Superior temporal gyrus (tissue), 1 donor: ENCODE results near the gene SECISBP2L.

Source experiments
- DNase-seq: peaks from one replicate; pipeline ENCODE4 v3.0.0-alpha.2; 2016; ENCODE audit errors: extremely low spot score

Gene SECISBP2L

GRCh38 chr15:49060710-49061495 is 14.7 kb upstream of the SECISBP2L start:
- DNase-seq: no peak

GRCh38 chr15:49059491-49059890 is 13.2 kb upstream of the SECISBP2L start:
- DNase-seq: no peak

GRCh38 chr15:49058559-49058958 is 12.3 kb upstream of the SECISBP2L start:
- DNase-seq: no peak

GRCh38 chr15:49055630-49056029 is 9.4 kb upstream of the SECISBP2L start:
- no peak for DNase-seq

- DNase-seq: no peak
Observed at GRCh38 chr15:49052662-49053061, 6.4 kb upstream of the SECISBP2L start.

- no peak for DNase-seq
Observed at GRCh38 chr15:49047456-49047855, 1.2 kb upstream of the SECISBP2L start.

- no peak for DNase-seq
Observed at GRCh38 chr15:49045751-49046219, 461 bp downstream of the SECISBP2L start.

GRCh38 chr15:49044766-49045606 is 1.3 kb downstream of the SECISBP2L start:
- DNase-seq: peak; percentile 55

- peak; percentile 53 for DNase-seq
Observed at GRCh38 chr15:49044002-49044401, 2.2 kb downstream of the SECISBP2L start.

- DNase-seq: no peak
Observed at GRCh38 chr15:49042165-49042564, 4.1 kb downstream of the SECISBP2L start.

- peak; percentile 66 for DNase-seq
Observed at GRCh38 chr15:49041426-49041825, 4.8 kb downstream of the SECISBP2L start.

- DNase-seq: peak; percentile 89
Observed at GRCh38 chr15:49040151-49040550, 6.1 kb downstream of the SECISBP2L start.

GRCh38 chr15:49038382-49038781 is 7.9 kb downstream of the SECISBP2L start:
- peak; percentile 40 for DNase-seq

- DNase-seq: no peak
Observed at GRCh38 chr15:49037546-49037940, 8.7 kb downstream of the SECISBP2L start.

GRCh38 chr15:49036650-49037545 is 9.3 kb downstream of the SECISBP2L start:
- DNase-seq: no peak

- no peak for DNase-seq
Observed at GRCh38 chr15:49035825-49036224, 10.4 kb downstream of the SECISBP2L start.

- DNase-seq: no peak
Observed at GRCh38 chr15:49032601-49033145, 13.6 kb downstream of the SECISBP2L start.

GRCh38 chr15:49031804-49032203 is 14.4 kb downstream of the SECISBP2L start:
- DNase-seq: no peak

- no peak for DNase-seq
Observed at GRCh38 chr15:49026700-49027099, 19.5 kb downstream of the SECISBP2L start.

GRCh38 chr15:49024840-49025239 is 21.4 kb downstream of the SECISBP2L start:
- no peak for DNase-seq

- DNase-seq: no peak
Observed at GRCh38 chr15:49023354-49023753, 22.9 kb downstream of the SECISBP2L start.
